ENCODE results near the gene GPR18.

GPR18 gene

DNA sequence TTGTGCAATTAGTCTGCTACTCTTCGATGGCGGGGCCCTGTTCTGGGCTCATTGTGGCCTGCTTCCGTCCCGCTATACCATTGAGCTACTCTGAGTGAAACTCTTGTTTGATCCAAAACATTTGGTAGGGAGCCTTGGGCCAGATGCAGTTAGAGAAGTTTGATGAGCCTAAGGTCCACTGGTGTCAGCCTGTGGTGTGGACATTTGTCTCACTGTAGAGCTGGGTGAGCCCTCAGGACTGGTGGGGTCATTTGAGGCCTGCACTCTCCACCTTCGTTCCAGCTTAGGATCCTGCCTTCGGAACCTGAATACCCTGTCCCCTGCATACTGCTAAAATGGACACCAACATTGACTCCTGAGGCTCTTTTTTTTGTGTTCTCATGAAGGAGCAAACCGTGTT is 50.7 kb downstream of the GPR18 start:
- no peak for DNase-seq

DNA sequence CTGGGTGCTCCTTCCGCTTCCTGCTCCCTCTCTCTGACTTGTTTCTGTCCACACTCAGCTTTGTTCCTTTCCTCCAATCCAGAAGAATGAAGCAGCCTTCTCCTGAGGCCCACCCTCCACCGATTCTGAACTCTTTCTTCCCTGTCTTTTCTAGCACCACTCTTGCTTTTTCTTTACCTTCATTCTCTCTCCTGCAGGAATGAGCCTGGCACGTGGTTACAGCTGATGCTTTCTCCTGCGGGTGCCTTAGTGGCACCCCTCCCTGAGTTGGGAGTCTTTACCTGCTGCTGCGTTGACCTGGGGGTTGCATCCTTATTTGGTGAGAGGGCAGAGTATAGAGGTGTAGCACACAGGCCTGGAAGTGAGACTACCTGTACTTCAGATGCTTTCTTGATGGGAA is 51.3 kb downstream of the GPR18 start:
- DNase-seq: no peak

DNA sequence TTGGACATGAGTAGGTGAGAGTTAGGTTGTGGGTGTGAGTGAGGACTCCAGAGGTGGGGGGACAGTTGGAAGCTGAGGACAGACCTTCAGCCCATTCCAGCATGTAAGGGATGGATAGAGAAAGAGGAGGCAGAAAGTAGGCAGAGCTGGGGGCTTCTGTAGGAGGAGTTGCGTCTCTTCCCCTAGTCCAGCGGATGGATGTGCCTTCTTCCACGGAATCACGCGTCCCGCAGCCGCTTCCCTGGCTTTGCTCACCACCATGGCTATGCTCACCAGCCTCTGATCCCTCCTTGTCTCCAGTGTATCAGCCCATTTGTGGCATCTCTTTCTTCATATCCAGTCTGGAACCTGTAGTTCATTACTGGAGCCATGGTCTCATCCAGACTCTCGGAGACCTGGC is 52.0 kb downstream of the GPR18 start:
- DNase-seq: no peak

DNA sequence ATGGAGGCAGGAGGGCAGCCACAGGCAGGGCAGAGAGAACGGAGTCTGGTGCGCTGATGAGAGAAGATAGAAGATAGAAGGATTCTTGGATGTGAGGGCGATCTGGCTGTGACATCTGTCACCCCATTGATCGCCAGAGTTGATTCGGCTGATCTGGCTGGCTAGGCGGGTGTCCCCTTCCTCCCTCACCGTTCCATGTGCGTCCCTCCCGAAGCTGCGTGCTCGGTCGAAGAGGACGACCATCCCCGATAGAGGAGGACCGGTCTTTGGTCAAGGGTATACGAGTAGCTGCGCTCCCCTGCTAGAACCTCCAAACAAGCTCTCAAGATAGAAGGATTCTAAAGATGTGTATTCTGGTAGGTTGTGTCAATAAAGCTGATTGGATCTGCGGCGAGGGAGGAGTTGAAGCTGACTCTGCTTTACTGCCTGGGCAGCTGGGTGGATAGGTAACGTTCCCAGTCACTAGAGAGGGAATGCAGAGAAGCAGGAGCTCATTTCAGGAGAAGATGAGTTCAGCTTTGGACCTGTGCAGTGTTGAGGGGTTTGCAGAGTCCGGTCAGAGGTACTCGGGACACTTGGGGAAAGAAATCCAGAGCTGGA is 52.5 kb downstream of the GPR18 start:
- no peak for DNase-seq

Data from Kasumi-1 (cell line).